ENCODE measurements around the gene PPFIA1.

- TF ChIP-seq POLR2A (IDR thresholded peaks at IDR 0.05) (no peak), CTCF (IDR thresholded peaks at IDR 0.05) (no peak)
Observed at GRCh38 chr11:70409437-70409836, 138.9 kb downstream of the PPFIA1 start.

Data from uterus (tissue), 2 donors.